ENCODE measurements around the gene NELFB.

NELFB gene

GRCh38 chr9:137313956-137314560 lies 58.9 kb downstream of the NELFB start:
- no peak for DNase-seq (ENCODE audit: low read depth in 1 of 2, low spot score in 1 of 2)

- no peak for DNase-seq (ENCODE audit: low read depth in 1 of 2, low spot score in 1 of 2)
Observed at GRCh38 chr9:137314561-137315560, 59.7 kb downstream of the NELFB start.

- DNase-seq (ENCODE audit: low read depth in 1 of 2, low spot score in 1 of 2): no peak
Observed at GRCh38 chr9:137315581-137316011, 60.5 kb downstream of the NELFB start.

DNA sequence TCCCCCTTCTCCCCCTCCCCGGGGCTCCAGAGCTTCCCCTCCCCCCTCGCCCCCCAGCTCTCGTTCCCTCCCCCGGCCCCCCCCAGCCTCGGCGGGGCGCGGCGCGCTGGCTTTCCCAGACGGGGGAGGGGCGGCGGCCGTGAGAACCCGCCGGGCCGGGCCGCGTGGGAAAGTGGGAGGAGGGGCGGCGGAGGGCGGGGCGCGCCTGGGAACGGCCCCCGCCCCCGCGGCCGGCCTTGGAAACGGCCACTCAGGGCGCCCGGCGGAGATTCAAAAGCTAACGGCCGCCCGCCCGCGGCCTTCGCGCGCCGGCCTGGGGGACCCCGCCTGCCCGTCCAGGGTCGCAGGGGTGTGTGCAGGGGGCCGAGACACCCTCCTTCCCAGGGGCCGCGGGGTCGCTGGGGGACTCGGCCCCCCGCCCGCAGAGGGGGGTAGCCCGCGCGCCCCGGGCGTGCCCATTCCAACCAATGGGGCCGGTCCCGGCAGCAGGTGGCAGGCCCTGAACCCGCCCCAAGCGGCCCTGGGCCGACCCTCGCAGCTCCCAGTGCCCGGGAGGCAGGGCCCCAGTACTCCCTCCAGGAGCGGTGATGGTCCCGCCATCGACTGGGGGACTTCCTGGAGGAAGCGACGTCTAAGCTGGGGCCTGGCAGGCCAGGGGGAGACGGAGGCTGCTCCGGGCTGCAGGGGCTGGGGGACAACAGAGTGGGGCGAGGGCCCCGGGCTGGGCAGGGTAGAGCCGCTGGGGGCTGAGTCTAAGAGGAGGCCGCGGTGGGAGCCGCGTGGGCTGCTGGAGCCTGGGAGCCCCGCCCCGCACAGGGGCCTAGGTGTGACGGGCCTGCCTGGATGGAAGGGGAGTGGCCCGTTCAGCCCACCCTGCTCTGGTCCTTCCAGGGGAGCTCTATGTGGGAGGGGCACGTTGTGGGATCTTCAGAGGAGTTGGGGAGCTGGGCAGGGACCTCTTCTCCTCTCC lies 61.2 kb downstream of the NELFB start:
- DNase-seq (ENCODE audit: low read depth in 1 of 2, low spot score in 1 of 2): no peak

GRCh38 chr9:137317021-137317717 lies 62.0 kb downstream of the NELFB start:
- DNase-seq (ENCODE audit: low read depth in 1 of 2, low spot score in 1 of 2): no peak

DNA sequence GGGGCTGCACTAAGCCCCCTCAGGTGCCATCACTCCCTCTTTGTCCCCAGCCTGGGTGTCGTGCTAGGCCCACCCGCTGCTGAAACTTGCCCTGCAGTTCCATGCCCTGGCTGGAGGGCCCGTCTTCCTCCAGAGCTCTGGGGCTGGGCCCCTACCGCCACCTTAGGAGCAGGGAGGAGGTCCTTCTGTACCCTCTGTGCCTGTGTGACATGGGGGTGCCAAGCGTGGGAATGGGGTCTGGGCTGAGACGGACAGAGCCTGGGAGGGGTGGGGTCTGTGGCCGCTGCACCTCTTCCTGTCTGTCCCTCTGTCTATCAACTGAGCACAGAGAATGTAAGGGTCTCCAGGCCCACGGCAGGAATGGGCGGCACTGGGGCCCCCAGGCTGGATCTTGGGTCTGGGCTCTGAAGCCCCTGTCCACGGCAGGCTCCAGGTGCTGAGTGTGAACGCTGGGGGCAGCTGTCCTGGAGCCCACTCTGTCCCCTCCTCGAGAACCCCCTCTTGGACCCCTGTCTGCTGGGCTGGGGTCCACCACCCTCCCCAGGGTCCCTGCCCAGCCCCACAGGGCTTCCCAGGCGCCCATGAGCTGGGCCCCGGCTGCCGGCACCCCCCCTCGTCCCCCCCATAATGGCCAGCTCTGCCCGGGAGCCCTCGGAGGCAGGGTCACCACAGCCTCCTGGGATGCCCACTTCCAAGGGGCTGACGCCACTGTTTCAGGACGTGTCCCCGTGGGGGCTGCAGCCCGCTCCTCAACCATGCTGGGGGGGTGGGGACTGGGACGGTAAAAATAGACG lies 62.8 kb downstream of the NELFB start:
- DNase-seq (ENCODE audit: low read depth in 1 of 2, low spot score in 1 of 2): no peak

- no peak for DNase-seq (ENCODE audit: low read depth in 1 of 2, low spot score in 1 of 2)
Observed at GRCh38 chr9:137318602-137319001, 63.5 kb downstream of the NELFB start.

- no peak for DNase-seq (ENCODE audit: low read depth in 1 of 2, low spot score in 1 of 2)
Observed at GRCh38 chr9:137319011-137319738, 64.0 kb downstream of the NELFB start.

DNA sequence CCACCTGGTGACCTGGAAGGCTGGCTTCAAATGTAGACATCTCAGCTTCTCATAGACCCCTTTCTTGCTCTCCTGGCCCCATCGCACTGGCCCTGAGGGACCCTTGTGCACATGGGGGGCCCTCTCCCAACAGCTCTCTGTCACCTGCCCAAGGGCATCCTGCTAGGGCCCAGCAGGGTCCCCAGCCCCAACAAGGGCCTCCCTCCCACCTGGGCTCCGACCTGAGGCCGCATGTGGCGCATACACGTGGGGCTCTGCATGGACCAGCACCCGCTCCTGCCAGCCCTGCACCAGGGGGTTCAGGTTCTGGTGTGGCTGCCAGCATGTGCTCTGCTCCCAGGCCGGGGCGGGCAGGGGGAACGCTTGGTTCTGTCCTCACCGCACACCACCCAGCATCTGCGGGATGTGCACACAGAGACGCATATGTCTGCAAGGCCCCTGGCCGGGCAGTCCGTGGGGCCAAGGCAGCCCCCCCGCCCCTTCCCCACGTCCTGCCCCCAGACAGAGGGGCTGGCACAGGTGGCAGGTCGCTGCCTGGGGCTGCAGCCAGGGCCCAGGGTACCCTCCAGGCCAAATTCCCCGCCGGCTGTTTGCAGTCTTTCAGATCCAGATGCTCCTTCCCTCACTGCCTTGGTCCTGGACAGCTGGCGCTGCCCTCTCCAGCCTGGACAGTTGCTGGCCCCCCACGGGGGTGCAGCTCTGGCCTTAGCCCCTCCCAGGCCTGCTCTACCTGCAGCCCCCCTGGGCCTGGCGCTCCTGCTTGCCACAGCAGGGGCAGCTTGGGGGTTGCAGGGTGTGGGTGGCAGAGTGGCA lies 64.8 kb downstream of the NELFB start:
- DNase-seq (ENCODE audit: low read depth in 1 of 2, low spot score in 1 of 2): no peak

DNA sequence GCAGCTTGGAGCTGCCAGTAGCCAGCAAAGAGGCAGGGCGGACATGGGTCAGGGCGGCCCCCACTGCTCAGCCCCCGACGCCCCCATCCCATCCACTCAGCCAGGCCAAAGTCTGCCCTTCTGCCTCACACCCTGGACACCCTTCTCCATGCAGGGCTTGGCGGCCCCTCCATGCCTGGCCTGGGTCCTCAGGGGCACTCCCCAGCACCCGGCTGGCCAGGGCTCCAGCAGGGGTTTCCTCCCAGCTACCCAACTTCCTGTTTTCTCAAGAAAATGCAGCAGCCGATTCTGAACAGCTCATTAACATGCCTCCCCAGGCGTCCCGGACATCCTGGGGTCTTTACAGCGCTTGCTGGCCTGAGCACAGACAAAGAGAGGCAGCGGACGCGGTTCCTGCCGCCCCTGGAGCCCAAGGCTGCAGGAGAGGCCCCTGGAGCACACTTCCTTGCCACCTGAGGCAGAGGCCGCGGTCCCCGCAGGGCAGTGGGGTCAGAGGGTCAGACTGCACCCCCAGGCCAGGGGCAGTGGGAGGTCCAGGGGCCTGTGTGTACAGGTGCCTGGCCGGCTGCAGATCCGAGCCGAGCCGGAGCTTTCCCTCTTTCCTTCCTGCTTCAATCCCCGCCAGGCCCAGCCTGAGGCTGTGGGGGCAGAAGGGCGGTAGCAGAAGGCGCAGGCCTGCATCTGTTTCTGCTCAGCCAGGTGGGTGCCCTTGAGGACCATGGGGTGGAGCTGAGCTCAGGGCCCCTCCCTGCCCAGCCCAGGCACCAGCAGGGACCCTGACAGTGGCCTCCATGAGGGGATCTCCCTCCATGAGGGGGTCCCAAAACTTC lies 65.6 kb downstream of the NELFB start:
- no peak for DNase-seq (ENCODE audit: low read depth in 1 of 2, low spot score in 1 of 2)

- DNase-seq (ENCODE audit: low read depth in 1 of 2, low spot score in 1 of 2): no peak
Observed at GRCh38 chr9:137321726-137322361, 66.7 kb downstream of the NELFB start.

Measured in stimulated activated CD4-positive, alpha-beta T cell treated with anti-CD3 and anti-CD28 coated beads, Interleukin-15, amount 100 ng/mL, for 1 hour (primary cell).